Measurements from ENCODE around the gene HNF4A.

The HNF4A gene

GRCh38 chr20:44442298-44443070 lies 87.0 kb downstream of the HNF4A start:
- DNase-seq (ENCODE audit: low read depth): no peak

- no peak for DNase-seq (ENCODE audit: low read depth)
These were observed 90.5 kb downstream of the HNF4A start for GRCh38 chr20:44445742-44446710.

GRCh38 chr20:44447827-44448419 lies 92.4 kb downstream of the HNF4A start:
- no peak for DNase-seq (ENCODE audit: low read depth)

- peak; percentile 44 for DNase-seq (ENCODE audit: low read depth)
These were observed 93.5 kb downstream of the HNF4A start for GRCh38 chr20:44448753-44449546.

- no peak for DNase-seq (ENCODE audit: low read depth)
These were observed 94.4 kb downstream of the HNF4A start for GRCh38 chr20:44449864-44450263.

GRCh38 chr20:44450281-44450889 lies 94.9 kb downstream of the HNF4A start:
- DNase-seq (ENCODE audit: low read depth): no peak

GRCh38 chr20:44450903-44451450 lies 95.5 kb downstream of the HNF4A start:
- DNase-seq (ENCODE audit: low read depth): no peak

GRCh38 chr20:44454306-44454963 lies 98.9 kb downstream of the HNF4A start:
- no peak for DNase-seq (ENCODE audit: low read depth)

- DNase-seq (ENCODE audit: low read depth): no peak
These were observed 99.6 kb downstream of the HNF4A start for GRCh38 chr20:44455126-44455525.

- DNase-seq (ENCODE audit: low read depth): no peak
These were observed 101.1 kb downstream of the HNF4A start for GRCh38 chr20:44456611-44457010.

- no peak for DNase-seq (ENCODE audit: low read depth)
These were observed 101.5 kb downstream of the HNF4A start for GRCh38 chr20:44457016-44457415.

GRCh38 chr20:44459271-44459670 lies 103.8 kb downstream of the HNF4A start:
- DNase-seq (ENCODE audit: low read depth): no peak

- DNase-seq (ENCODE audit: low read depth): peak; percentile 65
These were observed 105.3 kb downstream of the HNF4A start for GRCh38 chr20:44460795-44461141.

- DNase-seq (ENCODE audit: low read depth): no peak
These were observed 105.8 kb downstream of the HNF4A start for GRCh38 chr20:44461142-44461802.

- DNase-seq (ENCODE audit: low read depth): no peak
These were observed 106.3 kb downstream of the HNF4A start for GRCh38 chr20:44461803-44462174.

- no peak for DNase-seq (ENCODE audit: low read depth)
These were observed 108.0 kb downstream of the HNF4A start for GRCh38 chr20:44463466-44463865.

- peak; percentile 35 for DNase-seq (ENCODE audit: low read depth)
These were observed 109.0 kb downstream of the HNF4A start for GRCh38 chr20:44464514-44464913.

- no peak for DNase-seq (ENCODE audit: low read depth)
These were observed 109.6 kb downstream of the HNF4A start for GRCh38 chr20:44465001-44465560.

- no peak for DNase-seq (ENCODE audit: low read depth)
These were observed 111.9 kb downstream of the HNF4A start for GRCh38 chr20:44467289-44467883.

Measured in ELR (cell line).